Lower leg skin (tissue), 4 donors: ENCODE data around the gene PRORP. TPM values are rescaled to one million over a fixed set of nuclear protein-coding genes. Genes with fewer than 3 reads are reported as not detected.

Experiments
- DNase-seq, 2 donors: peaks; one replicate each; pipeline ENCODE4 v3.0.0-alpha.2; 2019; ENCODE audit warnings: low spot score in 2 of 2
- H3K4me3 ChIP-seq: fragments of 200-600 bp; sonication (generic); 2 replicates; pipeline ENCODE4 v1.5.1; 2017; ENCODE audit warnings: mild to moderate bottlenecking, low read depth; ENCODE audit not compliant: poor library complexity, severe bottlenecking
- CTCF ChIP-seq, 3 donors: fragments of 450-650 bp; IDR thresholded peaks; one replicate each; pipeline ENCODE4 v1.5.1; 2016; ENCODE audit warnings: antibody characterized with exemption in 3 of 3, mild to moderate bottlenecking in 3 of 3, moderate library complexity in 2 of 3
- POLR2A ChIP-seq, 2 donors: fragments of 450-650 bp; IDR thresholded peaks; one replicate each; pipeline ENCODE4 v1.6.1; 2016 to 2017; ENCODE audit warnings: antibody characterized with exemption in 2 of 2, mild to moderate bottlenecking in 1 of 2, moderate library complexity in 1 of 2
- WGBS, 2 donors: methylation state at CpG; one replicate each; pipeline ENCODE4 v1.1.5; 2018; 5-methylcytosine and 5-hydroxymethylcytosine counted together
- intact Hi-C: fragments of 100-400 bp; cut with DNase I; formaldehyde crosslinking; loops from one replicate; pipeline ENCODE4 v1.15.0; 2023; ENCODE audit warnings: low total_unique reads
- total RNA-seq, 4 donors: library from RNA; depleted of rRNA; stranded (reverse); fragments of >200 nt; gene quantifications; one replicate each; pipeline ENCODE4 v1.1.0, GENCODE V29; 2016

The PRORP gene
- total RNA-seq, 4 donors from 2014 or later, result 24.1 to 29.6 (median 25.3) TPM

- TF ChIP-seq CTCF (IDR thresholded peaks at IDR 0.05), result no peak
- TF ChIP-seq POLR2A (IDR thresholded peaks at IDR 0.05), result no peak
- H3K4me3 ChIP-seq, result no peak overlapping the region
- intact Hi-C loops, result no loop called here
- WGBS, 2 donors, result 26 to 31% methylated on average over 3 of the region's 3 CpGs
- no peak for DNase-seq
These were observed 994 bp downstream of the PRORP start for GRCh38 chr14:35123388-35123703.

- no peak overlapping the region for H3K4me3 ChIP-seq
- TF ChIP-seq CTCF (IDR thresholded peaks at IDR 0.05), result no peak
- no peak for TF ChIP-seq POLR2A (IDR thresholded peaks at IDR 0.05)
- 75 to 82% methylated on average over 1 of the region's 1 CpG for WGBS, 2 donors
- intact Hi-C loops, result no loop called here
- no peak for DNase-seq
These were observed 1.8 kb downstream of the PRORP start for GRCh38 chr14:35124127-35124526.

GRCh38 chr14:35133542-35134328 is 11.4 kb downstream of the PRORP start:
- no peak for TF ChIP-seq POLR2A (IDR thresholded peaks at IDR 0.05)
- TF ChIP-seq CTCF (IDR thresholded peaks at IDR 0.05), result no peak
- 72 to 74% methylated on average over 6 of the region's 6 CpGs for WGBS, 2 donors
- no peak for DNase-seq
- H3K4me3 ChIP-seq, result no peak overlapping the region
- intact Hi-C loops, result no loop called here

GRCh38 chr14:35134329-35135123 is 12.2 kb downstream of the PRORP start:
- WGBS, 2 donors, result 81 to 85% methylated on average over 4 of the region's 4 CpGs
- TF ChIP-seq POLR2A (IDR thresholded peaks at IDR 0.05) (no peak), CTCF (IDR thresholded peaks at IDR 0.05) (no peak)
- DNase-seq, result no peak
- no peak overlapping the region for H3K4me3 ChIP-seq
- intact Hi-C loops, result no loop called here

- TF ChIP-seq CTCF (IDR thresholded peaks at IDR 0.05) (no peak), POLR2A (IDR thresholded peaks at IDR 0.05) (no peak)
- WGBS, 2 donors, result 89% methylated on average over 5 of the region's 5 CpGs; no CpG with 5 or more reads in 1 of the 2 donors
- intact Hi-C loops, result no loop called here
These were observed 16.2 kb downstream of the PRORP start for GRCh38 chr14:35138585-35138984.

More at GRCh38 chr14:35138585-35138984, 16.2 kb downstream of the PRORP start:
- no peak overlapping the region for H3K4me3 ChIP-seq
- no peak for DNase-seq
